CD4-positive, alpha-beta T cell (primary cell): ENCODE results near the gene COL17A1. TPM values are rescaled to one million over a fixed set of nuclear protein-coding genes. Genes with fewer than 3 reads are reported as not detected.

Experiments
- ATAC-seq: fragments of 200-7000 bp; cut with Tn5 transposase; one replicate; pipeline ENCODE4 v1.10.0; 2022; ENCODE audit warnings: mild to moderate bottlenecking; ENCODE audit not compliant: poor library complexity
- CTCF ChIA-PET: fragments of 350-600 bp; sonication (Branson Sonifier 250); formaldehyde crosslinking; loops from one replicate; lab custom pipeline; 2021; ENCODE audit warnings: antibody characterized with exemption, inconsistent platforms; lab: Charles Lee
- POLR2A ChIA-PET: fragments of 350-600 bp; sonication (Branson Sonifier 250); formaldehyde crosslinking; loops from one replicate; lab custom pipeline; 2021; ENCODE audit warnings: antibody characterized with exemption, inconsistent platforms; lab: Charles Lee
- DNase-seq, 14 experiments: peaks; one replicate each; pipeline ENCODE4 v3.0.0-alpha.2; 2013 to 2020; ENCODE audit warnings: mixed read lengths in 2 of 14
- H3K27ac ChIP-seq, 2 donors: one replicate each; pipeline versions ENCODE4 v1.5.1 to v1.7.0; 2013; ENCODE audit warnings: low read length in 2 of 2, low read depth in 1 of 2, mild to moderate bottlenecking in 1 of 2
- H3K27me3 ChIP-seq, 2 experiments: 1 replicate in 1 of 2; 2 replicates in 1 of 2; pipeline versions ENCODE4 v1.6.1 to v1.7.0; 2013; ENCODE audit warnings: low read length in 2 of 2, control low read depth in 1 of 2, mild to moderate bottlenecking in 1 of 2, moderate library complexity in 1 of 2; ENCODE audit not compliant: insufficient read depth in 2 of 2, control insufficient read depth in 1 of 2
- H3K36me3 ChIP-seq: one replicate; pipeline ENCODE4 v1.6.1; 2013; ENCODE audit warnings: low read length, control low read depth; ENCODE audit not compliant: insufficient read depth
- H3K4me1 ChIP-seq: one replicate; pipeline ENCODE4 v1.6.1; 2013; ENCODE audit warnings: low read length, control low read depth; ENCODE audit not compliant: insufficient read depth
- H3K4me3 ChIP-seq: one replicate; pipeline ENCODE4 v1.5.1; 2013; ENCODE audit warnings: mild to moderate bottlenecking, low read length, moderate library complexity
- H3K9me3 ChIP-seq, 2 experiments: 1 replicate in 1 of 2; 2 replicates in 1 of 2; pipeline versions ENCODE4 v1.6.1 to v1.7.0; 2013; ENCODE audit warnings: low read length in 2 of 2, mild to moderate bottlenecking in 2 of 2, control low read depth in 1 of 2, moderate library complexity in 1 of 2; ENCODE audit not compliant: control insufficient read depth in 1 of 2, insufficient read depth in 1 of 2
- H3K27ac Mint-ChIP-seq: one replicate; pipeline ENCODE4 v1.8.0; 2020; ENCODE audit warnings: mixed read lengths
- H3K27me3 Mint-ChIP-seq: one replicate; pipeline ENCODE4 v1.8.0; 2021; ENCODE audit warnings: mixed read lengths
- H3K36me3 Mint-ChIP-seq: one replicate; pipeline ENCODE4 v1.8.0; 2021; ENCODE audit warnings: low read depth, mixed read lengths
- H3K4me1 Mint-ChIP-seq: one replicate; pipeline ENCODE4 v1.8.0; 2021; ENCODE audit warnings: low read depth, mixed read lengths
- H3K4me3 Mint-ChIP-seq: one replicate; pipeline ENCODE4 v1.8.0; 2020; ENCODE audit warnings: mild to moderate bottlenecking, mixed read lengths
- H3K9me3 Mint-ChIP-seq: one replicate; pipeline ENCODE4 v1.8.0; 2020; ENCODE audit warnings: mixed read lengths
- CTCF ChIP-seq: fragments of 200-600 bp; IDR thresholded peaks from one replicate; pipeline ENCODE4 v1.8.0; 2022; ENCODE audit warnings: antibody characterized with exemption, mild to moderate bottlenecking
- intact Hi-C, 2 experiments: fragments of 100-400 bp; cut with DNase I in 1 of 2; cut with micrococcal nuclease in 1 of 2; formaldehyde crosslinking; loops; one replicate each; pipeline versions ENCODE4 v1.15.1 to v1.9.0; 2023 to 2025; cut with DNase I, micrococcal nuclease
- total RNA-seq, 174 experiments: library from RNA in 2 of 174; stranded (reverse) in 2 of 174; gene quantifications; one replicate each; pipeline ENCODE4 v1.2.3 and lab custom pipeline; 2021 to 2026

The COL17A1 gene
- total RNA-seq, 2 experiments from 2014 or later = not detected

GRCh38 chr10:104028146-104028545 lies 57.5 kb downstream of the COL17A1 start:
- H3K9me3 ChIP-seq = no peaks in the 10 kb centered on the region
- ATAC-seq (peak; percentile 98), DNase-seq (peak in 7 of 14 experiments; percentile 11 to 57 (median 23))
- peaks cover 55% of the 10 kb centered on the region for H3K36me3 ChIP-seq
- H3K4me3 Mint-ChIP-seq = no peak overlapping the region
- TF ChIP-seq CTCF = no peak
- H3K27ac ChIP-seq = no peak overlapping the region
- no peak overlapping the region for H3K4me3 ChIP-seq
- ChIA-PET CTCF (interaction anchor here (1.0 to 1.5 kb wide), 6 partner anchors 20 to 140 kb away, joined by 3 to 6 read pairs (median 3); partner anchors contain the start of gene SFR1), POLR2A (interaction anchor here (1.1 kb wide), 1 partner anchor 117 kb away, joined by 5 read pairs; no protein-coding TSS in a partner anchor)
- H3K36me3 Mint-ChIP-seq = peaks cover 76% of the 10 kb centered on the region
- no peaks in the 10 kb centered on the region for H3K9me3 Mint-ChIP-seq
- H3K4me1 Mint-ChIP-seq = peaks cover 5% of the 10 kb centered on the region
- no peaks in the 10 kb centered on the region for H3K4me1 ChIP-seq
- intact Hi-C loops = loop anchor here in 1 of 2 experiments (1.0 to 10.0 kb wide), 3 partner anchors 95 to 179 kb away; no protein-coding TSS in a partner anchor
- H3K27me3 Mint-ChIP-seq = no peaks in the 10 kb centered on the region
- no peaks in the 10 kb centered on the region for H3K27me3 ChIP-seq
- peak overlapping the region; percentile 50 for H3K27ac Mint-ChIP-seq

GRCh38 chr10:104026762-104027161 lies 58.9 kb downstream of the COL17A1 start:
- TF ChIP-seq CTCF = no peak
- Histone ChIP-seq H3K36me3 (peaks cover 66% of the 10 kb centered on the region), H3K27ac (no peak overlapping the region), H3K9me3 (no peaks in the 10 kb centered on the region), H3K4me3 (no peak overlapping the region), H3K27me3 (no peaks in the 10 kb centered on the region), H3K4me1 (no peaks in the 10 kb centered on the region)
- no peaks in the 10 kb centered on the region for H3K9me3 Mint-ChIP-seq
- peaks cover 5% of the 10 kb centered on the region for H3K4me1 Mint-ChIP-seq
- no peak for ATAC-seq
- no peaks in the 10 kb centered on the region for H3K27me3 Mint-ChIP-seq
- H3K36me3 Mint-ChIP-seq = peaks cover 78% of the 10 kb centered on the region
- no peak overlapping the region for H3K4me3 Mint-ChIP-seq
- DNase-seq = no peak
- ChIA-PET POLR2A (no interaction called here), CTCF (no interaction called here)
- H3K27ac Mint-ChIP-seq = no peak overlapping the region
- intact Hi-C loops = loop anchor here in 1 of 2 experiments (5.0 to 10.0 kb wide), 2 partner anchors 142 to 181 kb away; no protein-coding TSS in a partner anchor

- Histone ChIP-seq H3K4me1 (no peaks in the 10 kb centered on the region), H3K9me3 (no peaks in the 10 kb centered on the region), H3K36me3 (peaks cover 77% of the 10 kb centered on the region), H3K27me3 (no peaks in the 10 kb centered on the region), H3K4me3 (no peak overlapping the region), H3K27ac (no peak overlapping the region)
- ATAC-seq = no peak
- intact Hi-C loops = loop anchor here in 1 of 2 experiments (5.0 to 10.0 kb wide), 2 partner anchors 141 to 182 kb away; no protein-coding TSS in a partner anchor
- CTCF ChIA-PET = interaction anchor here (1.0 to 1.2 kb wide), 2 partner anchors 13 to 177 kb away, joined by 3 read pairs; no protein-coding TSS in a partner anchor
- no peaks in the 10 kb centered on the region for H3K27me3 Mint-ChIP-seq
- no peak overlapping the region for H3K4me3 Mint-ChIP-seq
- POLR2A ChIA-PET = interaction anchor here (0.5 kb wide), 1 partner anchor 396 kb away, joined by 3 read pairs; no protein-coding TSS in a partner anchor
- DNase-seq = no peak
- TF ChIP-seq CTCF = no peak
- H3K27ac Mint-ChIP-seq = no peak overlapping the region
- H3K36me3 Mint-ChIP-seq = peaks cover 80% of the 10 kb centered on the region
- H3K4me1 Mint-ChIP-seq = peaks cover 5% of the 10 kb centered on the region
- no peaks in the 10 kb centered on the region for H3K9me3 Mint-ChIP-seq
Measured at GRCh38 chr10:104025524-104025923, 60.2 kb downstream of the COL17A1 start.
